HepG2 (cell line): ENCODE results near the gene HNRNPR. TPM values are rescaled to one million over a fixed set of nuclear protein-coding genes. Genes with fewer than 3 reads are reported as not detected.
A peak's percentile ranks its signal among the peaks of the same experiment; 100 is the strongest.

Experiments
- HDAC1 ChIP-seq: sonication (generic); formaldehyde crosslinking; IDR thresholded peaks from 2 replicates; pipeline ENCODE4 v1.5.1; 2020; ENCODE audit warnings: mild to moderate bottlenecking, missing genetic modification reagents
- THYN1 ChIP-seq: sonication (generic); formaldehyde crosslinking; IDR thresholded peaks from 2 replicates; pipeline ENCODE4 v1.8.1; 2023; ENCODE audit warnings: low read depth, mild to moderate bottlenecking, moderate library complexity, missing genetic modification reagents, borderline replicate concordance
- ZFP36 ChIP-seq: fragments of 150-350 bp; IDR thresholded peaks from 2 replicates; pipeline ENCODE4 v1.6.1; 2018; ENCODE audit warnings: borderline replicate concordance, low read length, low read depth; ENCODE audit not compliant: partially characterized antibody
- ZNF234 ChIP-seq: sonication (generic); formaldehyde crosslinking; conservative IDR thresholded peaks from 2 replicates; pipeline ENCODE4 v1.5.1; 2020; ENCODE audit warnings: mild to moderate bottlenecking, missing genetic modification reagents
- ZNF251 ChIP-seq: sonication (generic); formaldehyde crosslinking; IDR thresholded peaks from 2 replicates; pipeline ENCODE4 v1.9.0; 2021; ENCODE audit warnings: mild to moderate bottlenecking, missing genetic modification reagents
- ZNF446 ChIP-seq: sonication (generic); formaldehyde crosslinking; IDR thresholded peaks from 2 replicates; pipeline ENCODE4 v1.5.0; 2020; ENCODE audit warnings: mild to moderate bottlenecking, missing genetic modification reagents
- ZNF567 ChIP-seq: sonication (generic); formaldehyde crosslinking; IDR thresholded peaks from 2 replicates; pipeline ENCODE4 v1.8.1; 2023; ENCODE audit warnings: mild to moderate bottlenecking, missing genetic modification reagents, borderline replicate concordance
- ZNF670 ChIP-seq: sonication (generic); formaldehyde crosslinking; IDR thresholded peaks from 2 replicates; pipeline ENCODE4 v1.8.0; 2022; ENCODE audit warnings: mild to moderate bottlenecking, missing genetic modification reagents, borderline replicate concordance
- ZNF788 ChIP-seq: sonication (generic); formaldehyde crosslinking; IDR thresholded peaks from 2 replicates; pipeline ENCODE4 v1.5.0; 2020; ENCODE audit warnings: mild to moderate bottlenecking, missing genetic modification reagents, borderline replicate concordance
- ZNF878 ChIP-seq: sonication (generic); formaldehyde crosslinking; IDR thresholded peaks from 2 replicates; pipeline ENCODE4 v1.8.1; 2023; ENCODE audit warnings: mild to moderate bottlenecking, missing genetic modification reagents, moderate library complexity
- polyA plus RNA-seq, 8 experiments: library from polyadenylated mRNA; depleted of rRNA in 3 of 8; stranded (reverse) in 7 of 8; unstranded in 1 of 8; fragments of >200 nt; fragmentation: Illumina TruSeq in 4 of 8; extraction: Trizol in 4 of 8; gene quantifications; 2 replicates each; pipeline versions ENCODE4 v1.2.1 to v1.2.3, GENCODE V29; 2011 to 2016; ENCODE audit warnings: low read depth in 4 of 8, missing spikeins in 1 of 8, mixed read lengths in 1 of 8; ENCODE audit not compliant: insufficient read depth in 1 of 8
- total RNA-seq, 5 experiments: library from RNA; depleted of rRNA; stranded (reverse); fragments of >200 nt; fragmentation: Illumina TruSeq; extraction: Trizol; gene quantifications; 2 replicates each; pipeline ENCODE4 v1.2.3, GENCODE V29; 2016; ENCODE audit warnings: low read depth in 1 of 5
- TF ChIP-seq, protein P1 (sequence below): sonication (generic); formaldehyde crosslinking; IDR thresholded peaks from 2 replicates; pipeline ENCODE4 v1.5.0; 2020; ENCODE audit warnings: missing genetic modification reagents, mild to moderate bottlenecking, borderline replicate concordance
- TF ChIP-seq, protein P2 (sequence below): sonication (generic); formaldehyde crosslinking; IDR thresholded peaks from 2 replicates; pipeline ENCODE4 v1.4.0; 2020; ENCODE audit warnings: mild to moderate bottlenecking, missing genetic modification reagents
- TF ChIP-seq, protein P3 (sequence below): sonication (generic); formaldehyde crosslinking; IDR thresholded peaks from 2 replicates; pipeline ENCODE4 v1.8.0; 2022; ENCODE audit warnings: missing genetic modification reagents, mild to moderate bottlenecking, inconsistent platforms, borderline replicate concordance
- TF ChIP-seq, protein P4 (sequence below): sonication (generic); formaldehyde crosslinking; IDR thresholded peaks from 2 replicates; pipeline ENCODE4 v1.5.0; 2020; ENCODE audit warnings: mild to moderate bottlenecking, missing genetic modification reagents
- TF ChIP-seq, protein P5 (sequence below): sonication (generic); formaldehyde crosslinking; conservative IDR thresholded peaks from 2 replicates; pipeline ENCODE4 v1.8.0; 2022; ENCODE audit warnings: low read depth, missing genetic modification reagents
- TF ChIP-seq, protein P6 (sequence below), 2 experiments: sonication (generic) in 1 of 2; formaldehyde crosslinking in 1 of 2; IDR thresholded peaks; 2 replicates each; pipeline versions ENCODE4 v1.5.1 to v1.6.1; 2011 to 2020; ENCODE audit warnings: borderline replicate concordance in 1 of 2, low read depth in 1 of 2, low read length in 1 of 2, mild to moderate bottlenecking in 1 of 2, missing genetic modification reagents in 1 of 2, moderate library complexity in 1 of 2

The HNRNPR gene
- total and polyA plus RNA-seq, 2 of the 13 experiments (the other 11 are each of a cell fraction or from before 2014, with no cell fraction given) = 133 to 216 TPM

DNA sequence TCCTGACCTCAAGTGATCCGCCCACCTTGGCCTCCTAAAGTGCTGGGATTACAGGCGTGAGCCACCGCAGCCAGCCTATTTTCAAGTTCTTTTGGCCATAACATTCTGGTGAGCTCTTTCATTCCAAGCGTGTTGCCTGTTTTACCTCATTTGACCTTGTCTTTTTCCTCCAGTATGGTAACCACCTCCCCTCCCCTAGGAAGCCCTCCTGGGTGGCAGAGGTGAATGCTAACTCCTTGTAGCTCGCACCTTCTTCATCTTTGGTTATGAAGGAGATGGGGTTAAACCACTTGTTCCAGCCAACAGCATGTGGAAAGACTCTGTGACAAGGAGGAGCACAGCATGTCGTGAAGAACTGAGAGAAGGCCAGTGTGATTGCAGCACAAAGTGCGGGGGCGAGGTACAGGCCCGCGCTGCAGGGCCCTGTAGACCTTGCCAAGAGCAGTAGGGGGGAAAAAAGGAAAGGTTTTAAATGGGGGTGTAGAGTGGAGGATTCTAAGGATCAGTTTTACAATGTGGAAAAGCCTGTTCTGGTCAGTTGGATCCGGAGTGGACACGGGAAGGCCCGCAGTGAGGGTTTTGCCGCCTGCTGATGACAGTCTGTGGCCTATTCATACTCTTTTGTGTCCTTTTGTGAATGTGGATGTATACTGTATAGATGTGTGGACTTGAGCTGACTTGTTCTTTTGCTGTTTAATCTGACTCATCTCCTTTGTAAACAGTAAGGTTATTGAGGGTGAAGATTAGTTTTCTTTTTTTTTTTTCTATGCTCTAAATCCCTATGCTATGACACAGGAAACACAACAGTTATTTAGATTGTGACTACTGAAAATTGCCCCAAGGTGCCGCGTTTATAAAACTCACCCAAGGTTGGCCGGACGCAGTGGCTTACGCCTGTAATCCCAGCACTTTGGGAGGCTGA is 33.1 kb upstream of the HNRNPR start (continued):
- TF ChIP-seq, protein P1, sequence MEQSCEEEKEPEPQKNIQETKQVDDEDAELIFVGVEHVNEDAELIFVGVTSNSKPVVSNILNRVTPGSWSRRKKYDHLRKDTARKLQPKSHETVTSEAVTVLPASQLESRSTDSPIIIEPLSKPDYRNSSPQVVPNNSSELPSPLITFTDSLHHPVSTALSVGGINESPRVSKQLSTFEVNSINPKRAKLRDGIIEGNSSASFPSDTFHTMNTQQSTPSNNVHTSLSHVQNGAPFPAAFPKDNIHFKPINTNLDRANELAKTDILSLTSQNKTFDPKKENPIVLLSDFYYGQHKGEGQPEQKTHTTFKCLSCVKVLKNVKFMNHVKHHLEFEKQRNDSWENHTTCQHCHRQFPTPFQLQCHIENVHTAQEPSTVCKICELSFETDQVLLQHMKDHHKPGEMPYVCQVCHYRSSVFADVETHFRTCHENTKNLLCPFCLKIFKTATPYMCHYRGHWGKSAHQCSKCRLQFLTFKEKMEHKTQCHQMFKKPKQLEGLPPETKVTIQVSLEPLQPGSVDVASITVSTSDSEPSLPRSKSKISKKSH (CRISPR knock-in tag) = no peak
- TF ChIP-seq ZNF234 (CRISPR knock-in tag) (no peak), ZNF788 (CRISPR knock-in tag) (no peak), ZNF567 (CRISPR knock-in tag) (no peak), ZFP36 (peak; percentile 27), THYN1 (CRISPR knock-in tag) (no peak), ZNF878 (CRISPR knock-in tag) (no peak), HDAC1 (CRISPR knock-in tag) (no peak), ZNF251 (CRISPR knock-in tag) (no peak), ZNF670 (CRISPR knock-in tag) (no peak), ZNF446 (CRISPR knock-in tag) (no peak)
- TF ChIP-seq, protein P2, sequence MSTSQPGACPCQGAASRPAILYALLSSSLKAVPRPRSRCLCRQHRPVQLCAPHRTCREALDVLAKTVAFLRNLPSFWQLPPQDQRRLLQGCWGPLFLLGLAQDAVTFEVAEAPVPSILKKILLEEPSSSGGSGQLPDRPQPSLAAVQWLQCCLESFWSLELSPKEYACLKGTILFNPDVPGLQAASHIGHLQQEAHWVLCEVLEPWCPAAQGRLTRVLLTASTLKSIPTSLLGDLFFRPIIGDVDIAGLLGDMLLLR (CRISPR knock-in tag) = no peak
- TF ChIP-seq, protein P3, sequence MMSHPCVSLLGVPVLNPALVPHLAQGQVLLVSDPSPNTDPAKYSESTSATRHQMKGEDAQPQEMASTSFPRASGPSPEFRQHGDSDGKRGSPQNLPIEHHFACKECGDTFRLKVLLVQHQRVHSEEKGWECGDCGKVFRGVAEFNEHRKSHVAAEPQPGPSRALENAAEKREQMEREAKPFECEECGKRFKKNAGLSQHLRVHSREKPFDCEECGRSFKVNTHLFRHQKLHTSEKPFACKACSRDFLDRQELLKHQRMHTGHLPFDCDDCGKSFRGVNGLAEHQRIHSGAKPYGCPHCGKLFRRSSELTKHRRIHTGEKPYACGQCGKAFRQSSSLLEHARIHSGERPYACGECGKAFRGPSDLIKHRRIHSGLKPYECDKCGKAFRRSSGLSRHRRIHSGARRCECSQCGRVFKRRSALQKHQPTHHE = no peak
- TF ChIP-seq, protein P4, sequence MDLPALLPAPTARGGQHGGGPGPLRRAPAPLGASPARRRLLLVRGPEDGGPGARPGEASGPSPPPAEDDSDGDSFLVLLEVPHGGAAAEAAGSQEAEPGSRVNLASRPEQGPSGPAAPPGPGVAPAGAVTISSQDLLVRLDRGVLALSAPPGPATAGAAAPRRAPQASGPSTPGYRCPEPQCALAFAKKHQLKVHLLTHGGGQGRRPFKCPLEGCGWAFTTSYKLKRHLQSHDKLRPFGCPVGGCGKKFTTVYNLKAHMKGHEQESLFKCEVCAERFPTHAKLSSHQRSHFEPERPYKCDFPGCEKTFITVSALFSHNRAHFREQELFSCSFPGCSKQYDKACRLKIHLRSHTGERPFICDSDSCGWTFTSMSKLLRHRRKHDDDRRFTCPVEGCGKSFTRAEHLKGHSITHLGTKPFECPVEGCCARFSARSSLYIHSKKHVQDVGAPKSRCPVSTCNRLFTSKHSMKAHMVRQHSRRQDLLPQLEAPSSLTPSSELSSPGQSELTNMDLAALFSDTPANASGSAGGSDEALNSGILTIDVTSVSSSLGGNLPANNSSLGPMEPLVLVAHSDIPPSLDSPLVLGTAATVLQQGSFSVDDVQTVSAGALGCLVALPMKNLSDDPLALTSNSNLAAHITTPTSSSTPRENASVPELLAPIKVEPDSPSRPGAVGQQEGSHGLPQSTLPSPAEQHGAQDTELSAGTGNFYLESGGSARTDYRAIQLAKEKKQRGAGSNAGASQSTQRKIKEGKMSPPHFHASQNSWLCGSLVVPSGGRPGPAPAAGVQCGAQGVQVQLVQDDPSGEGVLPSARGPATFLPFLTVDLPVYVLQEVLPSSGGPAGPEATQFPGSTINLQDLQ (CRISPR knock-in tag) = no peak
- TF ChIP-seq, protein P5, sequence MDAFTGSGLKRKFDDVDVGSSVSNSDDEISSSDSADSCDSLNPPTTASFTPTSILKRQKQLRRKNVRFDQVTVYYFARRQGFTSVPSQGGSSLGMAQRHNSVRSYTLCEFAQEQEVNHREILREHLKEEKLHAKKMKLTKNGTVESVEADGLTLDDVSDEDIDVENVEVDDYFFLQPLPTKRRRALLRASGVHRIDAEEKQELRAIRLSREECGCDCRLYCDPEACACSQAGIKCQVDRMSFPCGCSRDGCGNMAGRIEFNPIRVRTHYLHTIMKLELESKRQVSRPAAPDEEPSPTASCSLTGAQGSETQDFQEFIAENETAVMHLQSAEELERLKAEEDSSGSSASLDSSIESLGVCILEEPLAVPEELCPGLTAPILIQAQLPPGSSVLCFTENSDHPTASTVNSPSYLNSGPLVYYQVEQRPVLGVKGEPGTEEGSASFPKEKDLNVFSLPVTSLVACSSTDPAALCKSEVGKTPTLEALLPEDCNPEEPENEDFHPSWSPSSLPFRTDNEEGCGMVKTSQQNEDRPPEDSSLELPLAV (CRISPR knock-in tag) = no peak
- TF ChIP-seq, protein P6, sequence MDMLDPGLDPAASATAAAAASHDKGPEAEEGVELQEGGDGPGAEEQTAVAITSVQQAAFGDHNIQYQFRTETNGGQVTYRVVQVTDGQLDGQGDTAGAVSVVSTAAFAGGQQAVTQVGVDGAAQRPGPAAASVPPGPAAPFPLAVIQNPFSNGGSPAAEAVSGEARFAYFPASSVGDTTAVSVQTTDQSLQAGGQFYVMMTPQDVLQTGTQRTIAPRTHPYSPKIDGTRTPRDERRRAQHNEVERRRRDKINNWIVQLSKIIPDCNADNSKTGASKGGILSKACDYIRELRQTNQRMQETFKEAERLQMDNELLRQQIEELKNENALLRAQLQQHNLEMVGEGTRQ (IDR thresholded peaks at IDR 0.05; ENCODE audit: low read depth, low read length) = no peak
- TF ChIP-seq, protein P6 (CRISPR knock-in tag; IDR thresholded peaks at IDR 0.05; ENCODE audit: borderline replicate concordance) = no peak
